Purkinje cell (primary cell): ENCODE results near the gene FAM83G. TPM values are rescaled to one million over a fixed set of nuclear protein-coding genes. Genes with fewer than 3 reads are reported as not detected.

Source experiments
- polyA plus RNA-seq: library from polyadenylated mRNA; unstranded; fragments of >200 nt; fragmentation: Nextera tagmentation; gene quantifications from 2 replicates; pipeline ENCODE4 v1.2.1, GENCODE V29; 2014

The FAM83G gene
- not detected in 2 replicates for polyA plus RNA-seq

GRCh38 chr17:19004421-19005136, at the start of gene FAM83G:
TSS of gene FAM83G (minus strand) at chr17:19004764. CDS start at chr17:19004041, 723 bp downstream.

GRCh38 chr17:19046782-19047375, 42.3 kb upstream of the FAM83G start, which contains the start of gene GRAP:
TSS of gene GRAP (minus strand) at chr17:19046957. CDS start at chr17:19046926, 31 bp downstream.

GRCh38 chr17:18951941-18952842, 52.4 kb downstream of the FAM83G start, which contains the start of gene SLC5A10:
TSS of gene SLC5A10 (plus strand) at chr17:18952165. CDS start at chr17:18952206, 41 bp downstream.

Other genes starting within 250 kb of the FAM83G start
- gene TVP23B, start 223.6 kb downstream of the FAM83G start, polyA plus RNA-seq, result 144 and 174 TPM in 2 replicates
- 20.1 and 23.9 TPM in 2 replicates for gene PRPSAP2, start 146.6 kb downstream of the FAM83G start, polyA plus RNA-seq
- gene SLC5A10, start 52.6 kb downstream of the FAM83G start, polyA plus RNA-seq, result not detected in 2 replicates
- gene GRAP, start 42.2 kb upstream of the FAM83G start, polyA plus RNA-seq, result not detected in 2 replicates
- gene GRAPL, start 122.8 kb upstream of the FAM83G start, polyA plus RNA-seq, result not detected in 2 replicates
- 3.9 and 8.2 TPM in 2 replicates for gene EPN2, start 232.6 kb upstream of the FAM83G start, polyA plus RNA-seq